ENCODE results near the gene CWF19L1. TPM values are rescaled to one million over a fixed set of nuclear protein-coding genes. Genes with fewer than 3 reads are reported as not detected.

The CWF19L1 gene
- total and polyA plus RNA-seq, 2 donors (not counting 3 experiments of a cell fraction or from before 2014, with no cell fraction given), result 11.5 to 29.9 TPM

DNA sequence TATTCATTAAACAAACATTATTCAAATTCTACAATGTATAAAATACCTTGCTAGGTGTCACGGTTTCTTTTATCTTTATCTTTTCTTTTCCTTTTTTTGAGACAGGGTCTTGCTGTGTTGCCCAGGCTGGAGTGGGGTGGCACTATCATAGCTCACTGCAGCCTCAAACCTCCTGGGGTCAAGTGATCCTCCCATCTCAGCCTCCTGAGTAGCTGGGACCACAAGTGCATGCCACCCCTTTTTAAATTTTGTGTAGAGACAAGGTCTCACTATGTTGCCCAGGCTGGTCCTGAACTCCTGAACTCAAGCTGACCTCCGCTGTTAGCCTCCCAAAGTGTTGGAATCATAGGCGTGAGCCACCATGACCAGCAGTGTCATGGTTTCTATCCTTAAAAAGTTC, 37.0 kb upstream of the CWF19L1 start:
- FAIRE-seq (no peak), DNase-seq (ENCODE audit: low read depth, low spot score) (no peak)
- Histone ChIP-seq H3K27ac (ENCODE audit: insufficient read depth, low read depth, low read length) (no peak overlapping the region), H4K20me1 (replicated peaks; ENCODE audit: control insufficient read depth, extremely low read depth, insufficient read depth, low read length) (no peaks in the 10 kb centered on the region), H3K27me3 (ENCODE audit: control insufficient read depth in 2 of 2, insufficient read depth in 2 of 2, low read length in 2 of 2) (peaks cover 11 to 21% of the 10 kb centered on the region in 2 experiments), H3K4me3 (replicated peaks in 1 of 3; ENCODE audit: insufficient read depth in 1 of 3, low read depth in 1 of 3, low read length in 3 of 3) (no peak overlapping the region), H3K9ac (replicated peaks; ENCODE audit: extremely low read depth, insufficient read depth, low read length) (no peak overlapping the region), H3K36me3 (ENCODE audit: control insufficient read depth in 2 of 2, extremely low read depth in 1 of 2, insufficient read depth in 2 of 2, low read length in 2 of 2) (no peaks in the 10 kb centered on the region), H3K9me3 (replicated peaks; ENCODE audit: control insufficient read depth, insufficient read depth, low read length) (no peaks in the 10 kb centered on the region), H3K4me1 (ENCODE audit: control insufficient read depth, extremely low read depth, insufficient read depth, low read length) (no peaks in the 10 kb centered on the region), H3K4me2 (ENCODE audit: insufficient read depth, low read length) (no peak overlapping the region), H2AFZ (ENCODE audit: low read depth, low read length) (no peak overlapping the region), H3K9me1 (replicated peaks; ENCODE audit: control insufficient read depth, extremely low read depth, insufficient read depth, low read length) (no peaks in the 10 kb centered on the region), H3K79me2 (ENCODE audit: control insufficient read depth, insufficient read depth, low read length) (no peaks in the 10 kb centered on the region)
- BruUV-seq (replicated peaks), result no TSS peak
- dilution Hi-C loops (cut with MboI; ENCODE audit: extremely low pct_ligation_motif_present, low sequenced_read_pairs) (no loop called here), intact Hi-C loops (cut with micrococcal nuclease) (no loop called here)
- TF ChIP-seq GATA2 (IDR thresholded peaks at IDR 0.05; ENCODE audit: insufficient read depth, insufficient read length, low read depth, low read length) (no peak), MYC (IDR thresholded peaks at IDR 0.05; ENCODE audit: low read depth, low read length) (no peak), POLR2AphosphoS5 (IDR thresholded peaks at IDR 0.05; ENCODE audit: insufficient read depth, low read depth, low read length) (no peak), FOS (IDR thresholded peaks at IDR 0.05; ENCODE audit: borderline replicate concordance, insufficient read depth, low read length) (no peak), MAX (IDR thresholded peaks at IDR 0.05; ENCODE audit: insufficient read depth, insufficient read length) (no peak), POLR2A (IDR thresholded peaks at IDR 0.05; ENCODE audit: low read depth, low read length) (no peak), JUN (IDR thresholded peaks at IDR 0.05; ENCODE audit: borderline replicate concordance, insufficient read depth, insufficient read length, low read depth) (no peak), EZH2 (IDR thresholded peaks at IDR 0.05; ENCODE audit: borderline replicate concordance, low read depth, low read length, severe bottlenecking) (no peak), CTCF (IDR thresholded peaks at IDR 0.05; ENCODE audit: extremely low read depth in 1 of 2, insufficient read depth in 1 of 2, low read depth in 1 of 2, low read length in 2 of 2) (no peak)
- ChIA-PET CTCF (interaction anchor here (1.0 to 3.8 kb wide), 7 partner anchors 8 to 214 kb away, joined by 5 to 47 read pairs (median 8); no protein-coding TSS in a partner anchor), POLR2A (no interaction called here)

All from endothelial cell of umbilical vein (primary cell).